Lung (tissue), 12 donors: ENCODE data around the gene SPRY1. TPM values are rescaled to one million over a fixed set of nuclear protein-coding genes. Genes with fewer than 3 reads are reported as not detected.
A peak's percentile ranks its signal among the peaks of the same experiment; 100 is the strongest.

ENCODE experiments used
- ATAC-seq: fragments of 200-7000 bp; cut with Tn5 transposase; one replicate; pipeline ENCODE4 v1.9.1; 2020; ENCODE audit warnings: moderate number of reproducible peaks; ENCODE audit not compliant: insufficient read depth, low FRiP score
- DNase-seq, 3 donors: peaks; one replicate each; pipeline ENCODE4 v3.0.0-alpha.2; 2013 to 2017
- H3K27ac ChIP-seq, 2 donors: one replicate each; pipeline ENCODE4 v1.5.1; 2013; ENCODE audit warnings: mild to moderate bottlenecking in 2 of 2, moderate library complexity in 2 of 2, control low read depth in 1 of 2, inconsistent platforms in 1 of 2, low read depth in 1 of 2, low read length in 1 of 2
- H3K27me3 ChIP-seq, 3 donors: one replicate each; pipeline ENCODE4 v1.5.1; 2013; ENCODE audit warnings: low read length in 2 of 3; ENCODE audit not compliant: control insufficient read depth in 3 of 3, insufficient read depth in 3 of 3
- H3K36me3 ChIP-seq, 4 donors: one replicate each; pipeline ENCODE4 v1.5.1; 2013; ENCODE audit warnings: low read length in 4 of 4, mild to moderate bottlenecking in 1 of 4, moderate library complexity in 1 of 4; ENCODE audit not compliant: control insufficient read depth in 4 of 4, insufficient read depth in 4 of 4
- H3K4me1 ChIP-seq, 5 donors: one replicate each; pipeline ENCODE4 v1.5.1; 2013; ENCODE audit warnings: low read length in 5 of 5, mild to moderate bottlenecking in 2 of 5, moderate library complexity in 1 of 5; ENCODE audit not compliant: control insufficient read depth in 5 of 5, insufficient read depth in 5 of 5
- H3K4me3 ChIP-seq: one replicate; pipeline ENCODE4 v1.5.1; 2013; ENCODE audit warnings: mild to moderate bottlenecking, control low read depth, moderate library complexity
- H3K9ac ChIP-seq, 2 donors: one replicate each; pipeline ENCODE4 v1.5.1; 2013; ENCODE audit warnings: low read length in 2 of 2, control low read depth in 1 of 2; ENCODE audit not compliant: insufficient read depth in 1 of 2
- H3K9me3 ChIP-seq, 4 donors: one replicate each; pipeline ENCODE4 v1.5.1; 2013; ENCODE audit warnings: low read length in 3 of 4, mild to moderate bottlenecking in 1 of 4, moderate library complexity in 1 of 4; ENCODE audit not compliant: control insufficient read depth in 4 of 4, insufficient read depth in 3 of 4
- CTCF ChIP-seq: IDR thresholded peaks from 2 replicates; pipeline ENCODE4 v1.5.1; 2012; ENCODE audit warnings: mild to moderate bottlenecking; ENCODE audit errors: control extremely low read depth, extremely low read depth
- WGBS, 2 donors: extraction: QIAGEN DNeasy Blood & Tissue Kit; methylation state at CpG; one replicate each; pipeline ENCODE4 v1.1.7; 2013; 5-methylcytosine and 5-hydroxymethylcytosine counted together
- polyA plus RNA-seq, 2 donors: library from polyadenylated mRNA; stranded (reverse); fragments of 200-250 nt; gene quantifications; one replicate each; pipeline ENCODE4 v1.2.1, GENCODE V29; 2013
- total RNA-seq, 2 donors: library from RNA; depleted of rRNA in 1 of 2; stranded (reverse); fragments of >200 nt in 1 of 2; gene quantifications; one replicate each; pipeline ENCODE4 v1.2.1, GENCODE V29; 2014 to 2021
- donor health status: control.
- donor health status: control.
- donor health status: Bipolar disorder and iron deficiency.
- donor health status: healthy.
- donor health status: DM: yes; HTN: yes; CAD: no.

SPRY1 gene
- total and polyA plus RNA-seq, 4 donors = 35.3 to 139 (median 73.6) TPM

- Histone ChIP-seq H3K4me3 (no peak overlapping the region), H3K4me1 (peaks cover 0 to 50% (median 9%) of the 10 kb centered on the region in 5 donors), H3K9ac (no peak overlapping the region), H3K36me3 (peaks cover 13 to 43% (median 18%) of the 10 kb centered on the region in 4 donors), H3K27me3 (no peaks in the 10 kb centered on the region), H3K27ac (peak overlapping the region in 1 of 2 donors; percentile 77), H3K9me3 (no peaks in the 10 kb centered on the region)
- no peak for ATAC-seq
- no peak for DNase-seq
- 74% methylated on average over 3 of the region's 3 CpGs for WGBS, 2 donors
- no peak for TF ChIP-seq CTCF
Measured at GRCh38 chr4:123402121-123402465, 5.5 kb downstream of the SPRY1 start.

- peak overlapping the region in 1 of 2 donors; percentile 62 for H3K27ac ChIP-seq
- no peak for TF ChIP-seq CTCF
Measured at GRCh38 chr4:123403080-123403604, 6.5 kb downstream of the SPRY1 start.

DNA sequence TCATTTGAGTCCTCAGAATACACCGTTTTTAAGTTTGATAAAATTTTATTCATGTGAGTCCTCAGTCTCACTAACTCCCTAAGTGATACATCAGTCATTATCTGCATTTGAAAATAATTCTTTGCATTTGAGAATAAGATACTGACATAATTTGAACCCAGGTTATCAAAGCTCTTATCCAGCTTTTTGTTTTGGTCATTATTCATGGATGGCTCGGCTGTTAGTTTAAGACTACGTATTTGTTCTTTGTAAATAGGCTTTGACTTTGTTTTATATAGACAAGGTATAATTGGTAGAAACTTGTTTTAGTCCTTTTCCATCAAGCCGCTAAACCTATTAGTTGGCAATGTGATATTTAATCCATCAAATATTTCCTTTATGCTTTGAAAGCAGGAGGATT is 7.9 kb downstream of the SPRY1 start:
- no peak overlapping the region for H3K4me3 ChIP-seq
- H3K27ac ChIP-seq = no peak overlapping the region
- H3K4me1 ChIP-seq = peaks cover 0 to 50% (median 9%) of the 10 kb centered on the region in 5 donors

More at GRCh38 chr4:123403080-123403604, 6.5 kb downstream of the SPRY1 start:
- Histone ChIP-seq H3K27me3 (no peaks in the 10 kb centered on the region), H3K9ac (peak overlapping the region in 1 of 2 donors; percentile 23), H3K4me1 (peaks cover 0 to 50% (median 9%) of the 10 kb centered on the region in 5 donors), H3K36me3 (peaks cover 13 to 38% (median 18%) of the 10 kb centered on the region in 4 donors), H3K4me3 (no peak overlapping the region), H3K9me3 (no peaks in the 10 kb centered on the region)
- no peak for ATAC-seq
- 80 to 89% methylated on average over 3 of the region's 3 CpGs for WGBS, 2 donors
- DNase-seq = no peak

More for the DNA sequence above, 7.9 kb downstream of the SPRY1 start:
- 74 to 87% methylated on average over 4 of the region's 4 CpGs for WGBS, 2 donors
- no peak for DNase-seq
- no peak overlapping the region for H3K9ac ChIP-seq
- no peak for TF ChIP-seq CTCF
- H3K9me3 ChIP-seq = no peaks in the 10 kb centered on the region
- no peaks in the 10 kb centered on the region for H3K27me3 ChIP-seq
- ATAC-seq = no peak
- H3K36me3 ChIP-seq = peaks cover 11 to 31% (median 18%) of the 10 kb centered on the region in 4 donors
